Activated T-cell treated with anti-CD3 and anti-CD28 coated beads for 1 hour (primary cell): ENCODE measurements around the gene AR.

ENCODE experiments used
- DNase-seq: peaks from one replicate; pipeline ENCODE4 v3.0.0-alpha.2; 2020; ENCODE audit warnings: low read depth

Gene AR

GRCh38 chrX:67563469-67564448, 19.9 kb downstream of the AR start:
- DNase-seq, result no peak

- DNase-seq, result no peak
Measured at GRCh38 chrX:67564475-67564874, 20.7 kb downstream of the AR start.

GRCh38 chrX:67568769-67569168, 24.9 kb downstream of the AR start:
- no peak for DNase-seq

- DNase-seq, result no peak
Measured at GRCh38 chrX:67570839-67571238, 27.0 kb downstream of the AR start.

- DNase-seq, result no peak
Measured at GRCh38 chrX:67574696-67575095, 30.9 kb downstream of the AR start.

GRCh38 chrX:67582436-67582835, 38.6 kb downstream of the AR start:
- no peak for DNase-seq

GRCh38 chrX:67583171-67583570, 39.4 kb downstream of the AR start:
- no peak for DNase-seq

- DNase-seq, result no peak
Measured at GRCh38 chrX:67585401-67585800, 41.6 kb downstream of the AR start.

- no peak for DNase-seq
Measured at GRCh38 chrX:67587946-67588624, 44.3 kb downstream of the AR start.

- DNase-seq, result no peak
Measured at GRCh38 chrX:67596839-67597790, 53.3 kb downstream of the AR start.

GRCh38 chrX:67599532-67599931, 55.7 kb downstream of the AR start:
- no peak for DNase-seq

- DNase-seq, result no peak
Measured at GRCh38 chrX:67601771-67602170, 58.0 kb downstream of the AR start.

- DNase-seq, result no peak
Measured at GRCh38 chrX:67604979-67605703, 61.3 kb downstream of the AR start.

GRCh38 chrX:67607466-67607865, 63.6 kb downstream of the AR start:
- no peak for DNase-seq

GRCh38 chrX:67610282-67610681, 66.5 kb downstream of the AR start:
- no peak for DNase-seq

GRCh38 chrX:67612231-67612630, 68.4 kb downstream of the AR start:
- DNase-seq, result no peak

- no peak for DNase-seq
Measured at GRCh38 chrX:67613366-67613765, 69.5 kb downstream of the AR start.

- no peak for DNase-seq
Measured at GRCh38 chrX:67613996-67614395, 70.2 kb downstream of the AR start.

- no peak for DNase-seq
Measured at GRCh38 chrX:67614423-67614822, 70.6 kb downstream of the AR start.

- DNase-seq, result no peak
Measured at GRCh38 chrX:67619253-67619652, 75.4 kb downstream of the AR start.

- DNase-seq, result no peak
Measured at GRCh38 chrX:67622053-67622585, 78.3 kb downstream of the AR start.
